ENCODE measurements around the gene ING5.

ING5 gene

GRCh38 chr2:241708879-241709278 lies 7.0 kb downstream of the ING5 start:
- no peak for DNase-seq (ENCODE audit: low read depth)
- no peak overlapping the region for H3K4me3 ChIP-seq (ENCODE audit: low read length)
- no peak for TF ChIP-seq CTCF (conservative IDR thresholded peaks at IDR 0.05; ENCODE audit: low read length)

- no peak for TF ChIP-seq CTCF (conservative IDR thresholded peaks at IDR 0.05; ENCODE audit: low read length)
- DNase-seq (ENCODE audit: low read depth): no peak
- H3K4me3 ChIP-seq (ENCODE audit: low read length): no peak overlapping the region
Measured at GRCh38 chr2:241719093-241719492, 17.3 kb downstream of the ING5 start.

- no peak for DNase-seq (ENCODE audit: low read depth)
- no peak overlapping the region for H3K4me3 ChIP-seq (ENCODE audit: low read length)
- TF ChIP-seq CTCF (conservative IDR thresholded peaks at IDR 0.05; ENCODE audit: low read length): no peak
Measured at GRCh38 chr2:241720099-241720498, 18.3 kb downstream of the ING5 start.

DNA sequence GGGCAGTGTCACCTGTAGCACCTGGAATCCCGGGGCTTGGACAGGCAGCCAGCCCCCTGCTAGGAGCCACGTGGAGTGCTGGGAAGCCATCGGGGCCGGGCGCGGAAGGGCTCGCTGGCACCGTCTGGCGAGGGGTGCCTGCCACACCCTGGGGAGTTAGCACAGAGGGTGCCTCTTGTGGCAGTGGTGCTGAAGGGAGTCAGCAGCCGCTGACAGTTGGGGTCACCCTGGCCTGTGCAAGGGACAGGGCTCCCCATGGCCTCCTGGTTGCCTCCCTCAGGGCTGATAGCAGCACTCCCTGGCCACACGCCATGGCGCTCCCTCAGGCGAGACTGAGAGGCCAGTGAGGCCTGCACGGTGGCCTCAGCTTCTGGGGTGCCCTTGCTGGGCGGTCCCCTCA lies 18.7 kb downstream of the ING5 start:
- DNase-seq (ENCODE audit: low read depth): no peak
- no peak overlapping the region for H3K4me3 ChIP-seq (ENCODE audit: low read length)
- TF ChIP-seq CTCF (conservative IDR thresholded peaks at IDR 0.05; ENCODE audit: low read length): no peak

- no peak for TF ChIP-seq CTCF (conservative IDR thresholded peaks at IDR 0.05; ENCODE audit: low read length)
- DNase-seq (ENCODE audit: low read depth): no peak
- no peak overlapping the region for H3K4me3 ChIP-seq (ENCODE audit: low read length)
Measured at GRCh38 chr2:241721852-241722251, 20.0 kb downstream of the ING5 start.

DNA sequence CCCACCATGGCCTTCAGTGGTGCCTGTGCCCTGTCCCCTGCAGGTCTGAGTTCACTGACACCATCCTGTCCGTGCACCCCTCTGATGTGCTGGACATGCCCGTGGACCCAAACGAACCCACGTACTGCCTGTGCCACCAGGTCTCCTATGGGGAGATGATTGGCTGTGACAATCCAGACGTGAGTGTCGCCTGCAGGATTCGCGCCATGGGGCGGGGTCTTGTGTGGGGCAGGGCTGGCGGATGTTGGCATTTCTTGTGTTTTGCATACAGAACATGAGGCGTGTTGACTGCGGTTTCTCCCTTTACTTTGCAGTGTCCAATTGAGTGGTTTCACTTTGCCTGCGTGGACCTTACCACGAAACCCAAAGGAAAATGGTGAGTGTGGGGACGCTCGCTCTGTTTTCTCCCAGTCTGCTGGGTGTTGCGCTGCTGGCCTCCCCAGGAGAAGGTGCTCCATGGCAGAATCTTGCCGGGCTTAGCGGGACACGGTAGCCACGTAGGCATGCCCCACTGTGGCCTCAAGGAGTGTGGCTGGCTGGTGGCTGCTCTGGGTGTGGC lies 21.1 kb downstream of the ING5 start:
- no peak for DNase-seq (ENCODE audit: low read depth)
- no peak overlapping the region for H3K4me3 ChIP-seq (ENCODE audit: low read length)
- no peak for TF ChIP-seq CTCF (conservative IDR thresholded peaks at IDR 0.05; ENCODE audit: low read length)

DNA sequence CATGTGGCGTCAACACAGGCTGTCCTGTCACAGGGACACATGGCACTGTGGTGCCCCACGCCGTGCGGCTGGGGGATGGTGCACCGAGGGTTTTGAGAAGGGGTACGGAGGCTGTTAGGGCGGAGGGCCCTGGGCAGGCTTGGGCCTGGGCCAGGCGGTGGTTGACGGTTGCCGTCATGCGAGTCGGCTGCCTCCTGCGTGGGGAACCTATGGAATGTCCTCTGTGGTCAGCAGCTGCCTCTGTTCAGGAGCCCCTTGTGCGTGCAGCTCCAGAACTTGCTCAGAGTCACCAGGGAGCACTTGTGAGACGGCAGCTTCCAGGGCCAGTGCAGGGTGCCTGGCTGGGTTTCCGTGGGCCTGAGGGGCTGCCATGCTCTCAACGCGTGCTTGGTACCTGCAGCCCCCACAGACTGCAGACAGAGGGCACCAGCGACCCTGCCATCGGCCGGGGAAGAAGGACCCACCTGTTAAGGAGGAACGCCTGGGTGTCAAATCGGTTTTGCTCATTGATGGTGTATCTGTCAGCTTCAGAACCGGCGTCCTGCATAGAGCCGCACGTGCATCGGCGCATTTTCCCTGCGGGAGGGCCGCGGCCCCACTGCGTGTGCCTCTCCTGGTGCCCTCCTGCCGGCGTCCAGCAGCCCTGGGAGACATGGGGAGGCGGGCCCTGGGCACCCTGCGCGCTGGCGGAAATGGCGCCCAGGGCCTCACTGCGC lies 22.6 kb downstream of the ING5 start:
- no peak for TF ChIP-seq CTCF (conservative IDR thresholded peaks at IDR 0.05; ENCODE audit: low read length)

More for the DNA sequence above, 22.6 kb downstream of the ING5 start:
- DNase-seq (ENCODE audit: low read depth): no peak
- no peak overlapping the region for H3K4me3 ChIP-seq (ENCODE audit: low read length)
